Glutamatergic neuron (in vitro differentiated cells): ENCODE measurements around the gene AIP. TPM values are rescaled to one million over a fixed set of nuclear protein-coding genes. Genes with fewer than 3 reads are reported as not detected.
A peak's percentile ranks its signal among the peaks of the same experiment; 100 is the strongest.
"Not testable (repeated sequence)": the region's sequence is repeated elsewhere in the genome, so short reads cannot be mapped to it uniquely, and the experiment has no call there.

Source experiments
- DNase-seq: peaks from one replicate; pipeline ENCODE4 v3.0.0; 2022
- H3K27ac Mint-ChIP-seq: one replicate; pipeline ENCODE4 v1.8.0; 2020; ENCODE audit warnings: mild to moderate bottlenecking, mixed read lengths, inconsistent platforms; ENCODE audit not compliant: unreplicated experiment
- H3K27me3 Mint-ChIP-seq: one replicate; pipeline ENCODE4 v1.8.0; 2020; ENCODE audit warnings: mild to moderate bottlenecking, moderate library complexity, mixed read lengths, inconsistent platforms; ENCODE audit not compliant: unreplicated experiment
- H3K36me3 Mint-ChIP-seq: one replicate; pipeline ENCODE4 v1.8.0; 2020; ENCODE audit warnings: mild to moderate bottlenecking, mixed read lengths, inconsistent platforms; ENCODE audit not compliant: unreplicated experiment
- H3K4me1 Mint-ChIP-seq: one replicate; pipeline ENCODE4 v1.8.0; 2020; ENCODE audit warnings: mild to moderate bottlenecking, low read depth, mixed read lengths, inconsistent platforms; ENCODE audit not compliant: unreplicated experiment
- H3K4me3 Mint-ChIP-seq: one replicate; pipeline ENCODE4 v1.8.0; 2020; ENCODE audit warnings: mild to moderate bottlenecking, mixed read lengths, inconsistent platforms; ENCODE audit not compliant: unreplicated experiment
- H3K9me3 Mint-ChIP-seq: one replicate; pipeline ENCODE4 v1.8.0; 2020; ENCODE audit warnings: mild to moderate bottlenecking, moderate library complexity, mixed read lengths, inconsistent platforms; ENCODE audit not compliant: unreplicated experiment
- CTCF ChIP-seq: fragments of 200-600 bp; sonication (generic); IDR thresholded peaks from one replicate; pipeline ENCODE4 v1.5.0; 2021; ENCODE audit not compliant: partially characterized antibody, unreplicated experiment
- total RNA-seq: library from RNA; stranded (reverse); fragmentation: NEBNext Ultra II Directional; extraction: Animal tissue kit (Norgen Biotek cat#: 25700); gene quantifications from one replicate; pipeline ENCODE4 v1.2.1, GENCODE V29; 2021; ENCODE audit not compliant: unreplicated experiment

AIP gene
- total RNA-seq, 1 donor from 2014 or later, result 43.0 TPM

- no peak for DNase-seq
- peak overlapping the region; percentile 75 for H3K4me3 Mint-ChIP-seq
- H3K36me3 Mint-ChIP-seq, result no peaks in the 10 kb centered on the region
- H3K9me3 Mint-ChIP-seq, result peaks cover 7% of the 10 kb centered on the region
- H3K27ac Mint-ChIP-seq, result no peak overlapping the region
- H3K27me3 Mint-ChIP-seq, result peaks cover 8% of the 10 kb centered on the region
- no peak for TF ChIP-seq CTCF
- H3K4me1 Mint-ChIP-seq, result peaks cover 4% of the 10 kb centered on the region
Measured at GRCh38 chr11:67469508-67469811, 13.4 kb upstream of the AIP start.

DNA sequence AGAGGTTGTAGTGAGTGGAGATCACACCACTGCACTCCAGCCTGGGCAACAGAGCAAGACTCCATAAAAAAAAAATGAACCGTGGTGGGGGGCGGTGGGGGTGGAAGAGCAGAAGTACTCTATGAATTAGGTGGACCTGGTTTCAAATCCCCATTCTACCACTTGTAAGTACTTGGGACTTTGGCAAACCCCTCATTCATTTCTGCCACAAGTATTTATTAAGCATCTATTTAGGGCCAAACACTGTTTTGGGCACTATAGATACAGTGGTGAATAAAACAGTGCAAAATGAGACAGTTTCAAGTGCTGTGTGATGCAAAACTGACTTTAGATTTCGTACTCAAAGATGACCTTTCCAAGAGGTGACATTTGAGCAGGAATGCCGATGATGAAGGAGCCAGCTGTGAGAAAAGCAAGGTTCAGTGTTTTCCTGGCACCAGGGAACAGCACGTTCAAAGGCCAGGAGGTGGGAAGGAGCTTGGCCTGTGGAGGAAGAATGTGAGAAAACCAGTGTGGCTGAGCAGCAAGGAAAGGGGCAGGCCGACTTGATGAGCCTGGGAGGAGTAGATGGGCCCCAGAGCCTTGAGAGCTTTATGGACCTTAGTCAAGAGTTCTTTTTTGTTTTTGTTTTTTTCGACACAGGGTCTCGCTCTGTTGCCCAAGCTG, 12.4 kb upstream of the AIP start:
- peaks cover 7% of the 10 kb centered on the region for H3K9me3 Mint-ChIP-seq
- no peak overlapping the region for H3K27ac Mint-ChIP-seq
- peaks cover 4% of the 10 kb centered on the region for H3K4me1 Mint-ChIP-seq
- DNase-seq, result no peak
- H3K27me3 Mint-ChIP-seq, result peaks cover 8% of the 10 kb centered on the region
- no peaks in the 10 kb centered on the region for H3K36me3 Mint-ChIP-seq
- no peak for TF ChIP-seq CTCF
- H3K4me3 Mint-ChIP-seq, result peak overlapping the region; percentile 61

DNA sequence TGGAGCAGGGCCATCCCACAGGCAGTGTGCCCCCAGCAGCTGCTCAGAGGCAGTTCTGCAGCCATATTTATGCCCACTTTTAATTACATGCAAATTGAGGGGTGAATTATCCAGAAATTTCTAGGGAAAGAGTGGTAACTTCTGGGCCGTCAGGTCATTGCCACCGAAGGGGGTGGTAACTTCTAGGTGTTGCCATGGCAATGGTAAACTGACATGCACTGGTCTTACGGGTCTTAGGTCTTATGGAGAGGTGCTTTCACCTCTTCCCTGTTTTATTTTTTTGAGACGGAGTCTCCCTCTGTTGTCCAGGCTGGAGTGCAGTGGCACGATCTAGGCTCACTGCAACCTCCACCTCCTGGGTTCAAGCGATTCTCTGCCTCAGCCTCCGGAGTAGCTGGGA, 9.9 kb upstream of the AIP start:
- Mint-ChIP-seq H3K27me3 (peaks cover 7% of the 10 kb centered on the region), H3K4me1 (peaks cover 4% of the 10 kb centered on the region), H3K9me3 (peaks cover 12% of the 10 kb centered on the region), H3K27ac (no peak overlapping the region), H3K4me3 (no peak overlapping the region), H3K36me3 (no peaks in the 10 kb centered on the region)
- no peak for TF ChIP-seq CTCF
- DNase-seq, result no peak

GRCh38 chr11:67476692-67477091, 6.1 kb upstream of the AIP start:
- not testable (repeated sequence) for H3K4me1 Mint-ChIP-seq, H3K36me3 Mint-ChIP-seq, H3K9me3 Mint-ChIP-seq

DNA sequence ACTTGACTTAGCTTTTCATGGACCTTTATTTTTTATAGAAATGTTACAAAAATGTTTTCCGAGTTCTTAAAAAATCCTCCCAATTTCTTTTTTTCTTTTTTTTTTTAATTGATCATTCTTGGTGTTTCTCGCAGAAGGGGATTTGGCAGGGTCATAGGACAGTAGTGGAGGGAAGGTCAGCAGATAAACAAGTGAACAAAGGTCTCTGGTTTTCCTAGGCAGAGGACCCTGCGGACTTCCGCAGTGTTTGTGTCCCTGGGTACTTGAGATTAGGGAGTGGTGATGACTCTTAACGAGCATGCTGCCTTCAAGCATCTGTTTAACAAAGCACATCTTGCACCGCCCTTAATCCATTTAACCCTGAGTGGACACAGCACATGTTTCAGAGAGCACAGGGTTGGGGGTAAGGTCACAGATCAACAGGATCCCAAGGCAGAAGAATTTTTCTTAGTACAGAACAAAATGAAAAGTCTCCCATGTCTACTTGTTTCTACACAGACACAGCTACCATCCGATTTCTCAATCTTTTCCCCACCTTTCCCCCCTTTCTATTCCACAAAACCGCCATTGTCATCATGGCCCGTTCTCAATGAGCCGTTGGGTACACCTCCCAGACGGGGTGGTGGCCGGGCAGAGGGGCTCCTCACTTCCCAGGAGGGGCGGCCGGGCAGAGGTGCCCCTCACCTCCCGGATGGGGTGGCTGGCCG, 5.3 kb upstream of the AIP start:
- not testable (repeated sequence) for H3K4me1 Mint-ChIP-seq, H3K36me3 Mint-ChIP-seq, H3K27me3 Mint-ChIP-seq, H3K4me3 Mint-ChIP-seq, H3K9me3 Mint-ChIP-seq, DNase-seq
- peak overlapping the region; percentile 90 for H3K27ac Mint-ChIP-seq

More at GRCh38 chr11:67476692-67477091, 6.1 kb upstream of the AIP start:
- peak overlapping the region; percentile 90 for H3K27ac Mint-ChIP-seq
- not testable (repeated sequence) for H3K27me3 Mint-ChIP-seq, H3K4me3 Mint-ChIP-seq, DNase-seq

- TF ChIP-seq CTCF, result no peak
- Mint-ChIP-seq H3K27me3 (peaks cover 3% of the 10 kb centered on the region), H3K36me3 (no peaks in the 10 kb centered on the region), H3K4me1 (peaks cover under 1% of the 10 kb centered on the region), H3K27ac (peak overlapping the region; percentile 95), H3K9me3 (peaks cover 7% of the 10 kb centered on the region), H3K4me3 (peak overlapping the region; percentile 94)
- DNase-seq, result no peak
Measured at GRCh38 chr11:67482275-67482826, 475 bp upstream of the AIP start.
